Fibroblast of lung (primary cell): ENCODE results near the gene SERTAD2. TPM values are rescaled to one million over a fixed set of nuclear protein-coding genes. Genes with fewer than 3 reads are reported as not detected.
A peak's percentile ranks its signal among the peaks of the same experiment; 100 is the strongest.

Source experiments
- DNase-seq, 2 donors: peaks; one replicate each; pipeline versions ENCODE4 v3.0.0 to v3.0.0-alpha.2; 2010; ENCODE audit warnings: low read depth in 2 of 2
- H2AFZ ChIP-seq: 2 replicates; pipeline ENCODE4 v1.5.1; 2012; ENCODE audit warnings: low read length, control low read depth, inconsistent platforms
- H3K27ac ChIP-seq: 2 replicates; pipeline ENCODE4 v1.5.1; 2011; ENCODE audit warnings: low read length, control low read depth; ENCODE audit not compliant: insufficient read depth
- H3K27me3 ChIP-seq: 2 replicates; pipeline ENCODE4 v1.5.1; 2011; ENCODE audit warnings: mild to moderate bottlenecking, low read length; ENCODE audit not compliant: control insufficient read depth, insufficient read depth
- H3K36me3 ChIP-seq: 2 replicates; pipeline ENCODE4 v1.5.1; 2011; ENCODE audit warnings: low read length; ENCODE audit not compliant: control insufficient read depth, insufficient read depth
- H3K4me1 ChIP-seq: 2 replicates; pipeline ENCODE4 v1.5.1; 2011; ENCODE audit warnings: low read length; ENCODE audit not compliant: control insufficient read depth, insufficient read depth; ENCODE audit errors: extremely low read depth
- H3K4me2 ChIP-seq: 2 replicates; pipeline ENCODE4 v1.5.1; 2011; ENCODE audit warnings: low read length, control low read depth; ENCODE audit not compliant: insufficient read depth; ENCODE audit errors: extremely low read depth
- H3K4me3 ChIP-seq, 4 experiments: fragments of 200-600 bp in 1 of 4; sonication (generic) in 1 of 4; replicated peaks in 1 of 4; 2 replicates each; pipeline ENCODE4 v1.5.1; 2011 to 2016; ENCODE audit warnings: low read length in 4 of 4, low read depth in 3 of 4, mild to moderate bottlenecking in 3 of 4, control low read depth in 2 of 4, inconsistent platforms in 1 of 4, mixed read lengths in 1 of 4; ENCODE audit not compliant: insufficient read depth in 1 of 4; ENCODE audit errors: control extremely low read depth in 1 of 4
- H3K79me2 ChIP-seq: 2 replicates; pipeline ENCODE4 v1.5.1; 2012; ENCODE audit warnings: mild to moderate bottlenecking, low read length, inconsistent platforms; ENCODE audit not compliant: control insufficient read depth, insufficient read depth
- H3K9ac ChIP-seq: 2 replicates; pipeline ENCODE4 v1.5.1; 2011; ENCODE audit warnings: mild to moderate bottlenecking, low read length, control low read depth; ENCODE audit not compliant: insufficient read depth
- H3K9me3 ChIP-seq: 2 replicates; pipeline ENCODE4 v1.5.1; 2012; ENCODE audit warnings: low read depth, low read length; ENCODE audit not compliant: control insufficient read depth, insufficient read depth
- H4K20me1 ChIP-seq: 2 replicates; pipeline ENCODE4 v1.5.1; 2011; ENCODE audit warnings: low read length; ENCODE audit not compliant: control insufficient read depth, insufficient read depth; ENCODE audit errors: extremely low read depth
- CTCF ChIP-seq, 2 donors: IDR thresholded peaks in 1 of 2; conservative IDR thresholded peaks in 1 of 2; 1 replicate in 1 of 2; 2 replicates in 1 of 2; pipeline ENCODE4 v1.5.1; 2011 to 2012; ENCODE audit warnings: low read length in 2 of 2, control low read depth in 1 of 2, inconsistent platforms in 1 of 2, low read depth in 1 of 2, mild to moderate bottlenecking in 1 of 2
- EZH2 ChIP-seq: IDR thresholded peaks from 2 replicates; pipeline ENCODE4 v1.5.1; 2012; ENCODE audit warnings: low read length, control low read depth, mild to moderate bottlenecking; ENCODE audit errors: missing control alignments
- polyA plus RNA-seq, 2 donors: library from polyadenylated mRNA; depleted of rRNA in 1 of 2; stranded (reverse) in 1 of 2; unstranded in 1 of 2; fragments of >200 nt; gene quantifications; 2 replicates each; pipeline ENCODE4 v1.2.1, GENCODE V29; 2011 to 2012; ENCODE audit warnings: missing spikeins in 1 of 2
- total RNA-seq: library from RNA; depleted of rRNA; stranded (reverse); fragments of >200 nt; gene quantifications from 2 replicates; pipeline ENCODE4 v1.2.1, GENCODE V29; 2014

Gene SERTAD2
- total and polyA plus RNA-seq, 2 donors (not counting 1 experiment from before 2014, with no cell fraction given) = 15.2 to 16.5 TPM

DNA sequence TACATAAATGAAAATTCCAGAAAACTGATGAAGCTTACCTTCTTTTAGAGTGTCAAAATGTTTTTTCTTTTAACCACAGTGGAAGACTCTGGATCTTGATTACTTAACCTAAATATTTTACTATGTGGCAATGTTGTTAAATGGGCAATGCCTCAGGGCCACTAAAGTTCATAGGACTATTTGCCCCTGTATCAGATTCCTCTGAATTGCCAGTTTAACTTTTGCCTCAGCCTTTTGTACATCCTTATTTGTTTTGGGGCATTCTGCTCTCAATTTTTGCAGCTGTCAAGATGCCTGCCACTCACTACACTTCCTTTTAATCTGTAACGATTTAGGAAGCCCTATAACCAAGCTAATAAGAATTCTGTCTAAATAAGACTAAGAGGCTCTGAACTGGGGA lies 31.7 kb upstream of the SERTAD2 start:
- Histone ChIP-seq H3K27me3 (no peaks in the 10 kb centered on the region), H3K27ac (no peak overlapping the region), H3K36me3 (no peaks in the 10 kb centered on the region), H2AFZ (no peak overlapping the region), H3K79me2 (no peaks in the 10 kb centered on the region), H3K9ac (no peak overlapping the region), H3K4me1 (no peaks in the 10 kb centered on the region), H3K9me3 (no peaks in the 10 kb centered on the region), H3K4me3 (no peak overlapping the region), H3K4me2 (no peak overlapping the region), H4K20me1 (no peaks in the 10 kb centered on the region)
- peak in 1 of 2 donors; percentile 22 for DNase-seq
- TF ChIP-seq EZH2 (no peak), CTCF (conservative IDR thresholded peaks at IDR 0.05 in 1 of 2, IDR thresholded peaks at IDR 0.05 in 1 of 2; ENCODE audit: low read depth in 1 of 2, low read length in 2 of 2) (no peak)

DNA sequence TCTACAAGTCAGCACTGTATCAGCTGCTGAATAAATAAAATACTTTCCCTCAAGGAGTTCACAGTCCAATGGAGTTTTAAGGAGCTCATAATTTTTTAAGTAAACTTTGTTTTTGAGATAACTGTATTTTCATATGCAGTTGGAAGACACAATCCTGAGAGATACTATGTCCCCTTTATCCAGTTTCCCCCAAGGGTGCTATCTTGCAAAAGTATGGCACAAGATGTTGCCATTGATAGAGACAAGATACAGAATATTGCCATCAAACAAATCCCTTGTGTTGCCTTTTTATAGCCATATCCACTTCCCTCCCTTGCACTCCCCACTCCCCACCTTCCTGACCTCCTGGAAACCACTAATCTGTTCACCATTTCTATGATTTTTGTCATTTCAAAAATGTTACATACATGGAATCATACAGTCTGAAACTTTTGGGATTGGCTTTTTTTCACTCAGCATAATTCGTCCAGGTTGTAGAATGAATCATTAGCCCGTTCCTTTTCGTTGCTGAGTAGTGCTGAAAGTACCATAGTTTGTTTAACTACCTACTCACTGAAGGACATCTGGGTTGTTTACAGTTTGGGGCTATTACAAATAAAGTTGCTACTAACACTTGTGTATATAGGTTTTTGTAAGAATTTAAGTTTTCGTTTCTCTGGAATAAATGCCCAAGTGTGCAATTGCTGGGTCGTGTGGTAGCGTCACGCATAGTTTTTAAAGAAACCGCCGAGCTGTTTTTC lies 30.2 kb upstream of the SERTAD2 start:
- Histone ChIP-seq H3K9ac (no peak overlapping the region), H3K27me3 (no peaks in the 10 kb centered on the region), H3K4me2 (no peak overlapping the region), H3K27ac (no peak overlapping the region), H2AFZ (no peak overlapping the region), H3K9me3 (no peaks in the 10 kb centered on the region), H4K20me1 (no peaks in the 10 kb centered on the region), H3K4me1 (no peaks in the 10 kb centered on the region), H3K36me3 (no peaks in the 10 kb centered on the region), H3K79me2 (no peaks in the 10 kb centered on the region), H3K4me3 (no peak overlapping the region)
- no peak for DNase-seq
- TF ChIP-seq CTCF (conservative IDR thresholded peaks at IDR 0.05 in 1 of 2, IDR thresholded peaks at IDR 0.05 in 1 of 2; ENCODE audit: low read depth in 1 of 2, low read length in 2 of 2) (no peak), EZH2 (no peak)

- no peaks in the 10 kb centered on the region for H3K4me1 ChIP-seq
- no peaks in the 10 kb centered on the region for H3K79me2 ChIP-seq
- H3K27ac ChIP-seq = no peak overlapping the region
- H3K4me2 ChIP-seq = no peak overlapping the region
- no peaks in the 10 kb centered on the region for H3K9me3 ChIP-seq
- no peak overlapping the region for H2AFZ ChIP-seq
- H4K20me1 ChIP-seq = no peaks in the 10 kb centered on the region
- H3K9ac ChIP-seq = no peak overlapping the region
- no peak overlapping the region for H3K4me3 ChIP-seq
- H3K27me3 ChIP-seq = no peaks in the 10 kb centered on the region
- DNase-seq = no peak
- TF ChIP-seq EZH2 (no peak), CTCF (conservative IDR thresholded peaks at IDR 0.05 in 1 of 2, IDR thresholded peaks at IDR 0.05 in 1 of 2; ENCODE audit: low read depth in 1 of 2, low read length in 2 of 2) (no peak)
- no peaks in the 10 kb centered on the region for H3K36me3 ChIP-seq
Measured at GRCh38 chr2:64681479-64681967, 27.8 kb upstream of the SERTAD2 start.
